ENCODE results near the gene NPRL2. TPM values are rescaled to one million over a fixed set of nuclear protein-coding genes. Genes with fewer than 3 reads are reported as not detected.

The NPRL2 gene
- total RNA-seq, 1 donor: 22.9 TPM

DNA sequence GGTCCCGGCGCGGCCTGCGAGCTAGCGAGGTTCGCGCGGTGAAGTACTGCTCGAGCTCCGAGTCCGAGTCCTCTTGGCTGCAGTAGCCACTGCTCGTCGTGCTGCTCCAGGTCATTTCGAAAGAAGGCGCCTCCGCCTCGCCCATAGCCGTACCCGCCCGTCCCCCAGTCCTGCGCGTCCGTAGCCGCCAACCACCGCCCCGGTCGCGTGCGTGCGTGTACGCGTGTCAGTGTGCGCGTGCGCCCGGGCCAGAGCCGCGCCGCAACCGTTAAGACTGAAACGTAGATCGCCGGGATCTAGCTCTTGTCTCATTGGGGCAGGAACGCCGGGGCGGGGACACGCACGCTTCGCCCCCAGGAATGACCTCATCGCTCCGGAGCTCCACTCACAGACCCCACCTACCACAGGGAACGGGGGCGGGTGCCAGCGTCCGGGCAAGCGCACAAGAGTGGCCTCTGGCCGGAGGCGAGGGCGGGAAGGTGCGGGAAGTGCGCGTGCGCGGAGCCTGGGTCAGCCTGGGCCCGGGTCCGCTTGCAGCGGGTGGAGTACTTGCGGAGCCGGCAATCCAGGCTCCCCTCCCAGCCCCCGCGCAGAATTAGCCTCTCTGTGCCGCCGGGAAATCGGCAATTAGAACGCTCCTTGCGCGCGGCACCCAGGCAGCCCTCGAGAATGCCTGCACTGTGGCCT is 13.3 kb downstream of the NPRL2 start:
- TF ChIP-seq, protein P1, sequence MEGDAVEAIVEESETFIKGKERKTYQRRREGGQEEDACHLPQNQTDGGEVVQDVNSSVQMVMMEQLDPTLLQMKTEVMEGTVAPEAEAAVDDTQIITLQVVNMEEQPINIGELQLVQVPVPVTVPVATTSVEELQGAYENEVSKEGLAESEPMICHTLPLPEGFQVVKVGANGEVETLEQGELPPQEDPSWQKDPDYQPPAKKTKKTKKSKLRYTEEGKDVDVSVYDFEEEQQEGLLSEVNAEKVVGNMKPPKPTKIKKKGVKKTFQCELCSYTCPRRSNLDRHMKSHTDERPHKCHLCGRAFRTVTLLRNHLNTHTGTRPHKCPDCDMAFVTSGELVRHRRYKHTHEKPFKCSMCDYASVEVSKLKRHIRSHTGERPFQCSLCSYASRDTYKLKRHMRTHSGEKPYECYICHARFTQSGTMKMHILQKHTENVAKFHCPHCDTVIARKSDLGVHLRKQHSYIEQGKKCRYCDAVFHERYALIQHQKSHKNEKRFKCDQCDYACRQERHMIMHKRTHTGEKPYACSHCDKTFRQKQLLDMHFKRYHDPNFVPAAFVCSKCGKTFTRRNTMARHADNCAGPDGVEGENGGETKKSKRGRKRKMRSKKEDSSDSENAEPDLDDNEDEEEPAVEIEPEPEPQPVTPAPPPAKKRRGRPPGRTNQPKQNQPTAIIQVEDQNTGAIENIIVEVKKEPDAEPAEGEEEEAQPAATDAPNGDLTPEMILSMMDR (IDR thresholded peaks at IDR 0.05; ENCODE audit: insufficient read depth, low read depth, low read length): no peak
- H3K4me3 ChIP-seq (ENCODE audit: low read depth, low read length): peak overlapping the region; percentile 85
- peak; percentile 100 for DNase-seq (ENCODE audit: low read depth)

- TF ChIP-seq, protein P1 (IDR thresholded peaks at IDR 0.05; ENCODE audit: insufficient read depth, low read depth, low read length): no peak
- DNase-seq (ENCODE audit: low read depth): no peak
- peak overlapping the region; percentile 85 for H3K4me3 ChIP-seq (ENCODE audit: low read depth, low read length)
Measured at GRCh38 chr3:50336452-50337174, 14.0 kb downstream of the NPRL2 start.

GRCh38 chr3:50334339-50335075 is 16.1 kb downstream of the NPRL2 start:
- peak overlapping the region; percentile 10 for H3K4me3 ChIP-seq (ENCODE audit: low read depth, low read length)

GRCh38 chr3:50333744-50334328 is 16.7 kb downstream of the NPRL2 start:
- DNase-seq (ENCODE audit: low read depth): peak; percentile 94
- TF ChIP-seq, protein P1 (IDR thresholded peaks at IDR 0.05; ENCODE audit: insufficient read depth, low read depth, low read length): no peak
- H3K4me3 ChIP-seq (ENCODE audit: low read depth, low read length): peak overlapping the region; percentile 10

More at GRCh38 chr3:50334339-50335075, 16.1 kb downstream of the NPRL2 start:
- TF ChIP-seq, protein P1 (IDR thresholded peaks at IDR 0.05; ENCODE audit: insufficient read depth, low read depth, low read length): no peak
- DNase-seq (ENCODE audit: low read depth): peak; percentile 53

DNA sequence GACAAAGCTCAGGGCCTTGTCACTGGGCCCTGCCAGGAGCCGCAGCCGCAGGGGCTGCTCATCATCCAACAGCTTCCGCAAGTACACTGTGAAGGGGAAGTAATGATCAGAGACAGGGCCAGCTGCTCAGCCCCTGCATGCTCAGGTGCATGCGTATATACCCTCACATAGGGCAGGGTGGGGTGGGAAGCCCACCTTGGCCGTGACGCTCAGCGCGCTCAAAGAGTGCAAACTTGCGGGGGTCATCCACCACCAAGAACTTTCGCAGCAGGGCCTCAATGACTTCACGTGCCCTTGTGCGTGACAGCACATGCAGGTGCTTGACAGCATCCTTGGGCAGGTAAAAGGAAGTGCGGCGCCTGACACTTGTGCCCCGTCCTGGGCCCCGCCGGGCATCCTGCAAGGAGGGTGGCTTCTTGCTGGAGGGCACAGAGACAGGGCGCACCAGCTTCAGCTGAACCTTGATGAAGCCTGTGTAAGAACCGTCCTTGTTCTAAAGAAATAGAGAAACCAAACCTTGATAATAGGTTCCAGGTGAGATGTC is 19.1 kb downstream of the NPRL2 start:
- TF ChIP-seq, protein P1 (IDR thresholded peaks at IDR 0.05; ENCODE audit: insufficient read depth, low read depth, low read length): no peak
- no peak overlapping the region for H3K4me3 ChIP-seq (ENCODE audit: low read depth, low read length)
- no peak for DNase-seq (ENCODE audit: low read depth)

DNA sequence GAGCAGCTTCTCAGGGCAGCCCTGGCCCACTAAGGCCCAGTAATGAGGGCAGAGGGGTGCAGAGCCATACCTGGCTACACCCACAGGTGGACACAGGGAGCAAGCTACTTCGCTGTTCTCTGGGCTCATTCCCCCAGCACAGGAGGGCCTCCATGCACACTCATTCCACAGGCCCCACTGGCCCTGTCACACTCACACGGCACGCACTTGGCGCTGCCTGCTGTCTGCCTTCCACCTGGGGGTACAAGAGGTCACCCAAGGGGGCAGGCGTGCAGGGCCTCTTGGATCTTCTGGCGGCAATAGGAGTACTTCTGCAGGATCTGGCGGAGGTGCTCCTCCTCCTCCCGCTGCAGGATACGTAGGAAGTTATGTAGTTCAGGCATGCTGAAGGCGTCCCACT is 20.2 kb downstream of the NPRL2 start:
- no peak overlapping the region for H3K4me3 ChIP-seq (ENCODE audit: low read depth, low read length)
- DNase-seq (ENCODE audit: low read depth): no peak
- TF ChIP-seq, protein P1 (IDR thresholded peaks at IDR 0.05; ENCODE audit: insufficient read depth, low read depth, low read length): no peak
